HG02884 (cell line): ENCODE measurements around the gene DUSP9.

Source experiments
- ATAC-seq: cut with Tn5 transposase; IDR thresholded peaks from one replicate; pipeline ENCODE4 v1.9.1; 2021; ENCODE audit warnings: mild to moderate bottlenecking, moderate library complexity; ENCODE audit not compliant: unreplicated experiment

Gene DUSP9

GRCh38 chrX:153647461-153648357 lies 706 bp downstream of the DUSP9 start:
- no peak for ATAC-seq

- no peak for ATAC-seq
These were observed 1.6 kb downstream of the DUSP9 start for GRCh38 chrX:153648358-153649177.

GRCh38 chrX:153649178-153649914 lies 2.3 kb downstream of the DUSP9 start:
- no peak for ATAC-seq

- ATAC-seq: no peak
These were observed 3.1 kb downstream of the DUSP9 start for GRCh38 chrX:153649915-153650782.

GRCh38 chrX:153650959-153651358 lies 4.0 kb downstream of the DUSP9 start:
- no peak for ATAC-seq

- no peak for ATAC-seq
These were observed 4.6 kb downstream of the DUSP9 start for GRCh38 chrX:153651540-153652079.

- ATAC-seq: no peak
These were observed 6.6 kb downstream of the DUSP9 start for GRCh38 chrX:153653556-153653955.

- no peak for ATAC-seq
These were observed 10.2 kb downstream of the DUSP9 start for GRCh38 chrX:153657161-153657560.

GRCh38 chrX:153659268-153659667 lies 12.3 kb downstream of the DUSP9 start:
- no peak for ATAC-seq

- no peak for ATAC-seq
These were observed 15.3 kb downstream of the DUSP9 start for GRCh38 chrX:153662266-153662665.

GRCh38 chrX:153665726-153666306 lies 18.8 kb downstream of the DUSP9 start:
- no peak for ATAC-seq

- no peak for ATAC-seq
These were observed 20.4 kb downstream of the DUSP9 start for GRCh38 chrX:153667281-153667955.

GRCh38 chrX:153667956-153668396 lies 21.0 kb downstream of the DUSP9 start:
- no peak for ATAC-seq

- no peak for ATAC-seq
These were observed 21.6 kb downstream of the DUSP9 start for GRCh38 chrX:153668423-153669173.

- ATAC-seq: no peak
These were observed 22.3 kb downstream of the DUSP9 start for GRCh38 chrX:153669174-153669890.

GRCh38 chrX:153669901-153670731 lies 23.1 kb downstream of the DUSP9 start:
- ATAC-seq: no peak
